HG02870 (cell line): ENCODE data around the gene ZNF121.

Experiments used
- ATAC-seq: cut with Tn5 transposase; IDR thresholded peaks from one replicate; pipeline ENCODE4 v1.9.1; 2021; ENCODE audit warnings: mild to moderate bottlenecking, moderate library complexity; ENCODE audit not compliant: unreplicated experiment

Gene ZNF121

DNA sequence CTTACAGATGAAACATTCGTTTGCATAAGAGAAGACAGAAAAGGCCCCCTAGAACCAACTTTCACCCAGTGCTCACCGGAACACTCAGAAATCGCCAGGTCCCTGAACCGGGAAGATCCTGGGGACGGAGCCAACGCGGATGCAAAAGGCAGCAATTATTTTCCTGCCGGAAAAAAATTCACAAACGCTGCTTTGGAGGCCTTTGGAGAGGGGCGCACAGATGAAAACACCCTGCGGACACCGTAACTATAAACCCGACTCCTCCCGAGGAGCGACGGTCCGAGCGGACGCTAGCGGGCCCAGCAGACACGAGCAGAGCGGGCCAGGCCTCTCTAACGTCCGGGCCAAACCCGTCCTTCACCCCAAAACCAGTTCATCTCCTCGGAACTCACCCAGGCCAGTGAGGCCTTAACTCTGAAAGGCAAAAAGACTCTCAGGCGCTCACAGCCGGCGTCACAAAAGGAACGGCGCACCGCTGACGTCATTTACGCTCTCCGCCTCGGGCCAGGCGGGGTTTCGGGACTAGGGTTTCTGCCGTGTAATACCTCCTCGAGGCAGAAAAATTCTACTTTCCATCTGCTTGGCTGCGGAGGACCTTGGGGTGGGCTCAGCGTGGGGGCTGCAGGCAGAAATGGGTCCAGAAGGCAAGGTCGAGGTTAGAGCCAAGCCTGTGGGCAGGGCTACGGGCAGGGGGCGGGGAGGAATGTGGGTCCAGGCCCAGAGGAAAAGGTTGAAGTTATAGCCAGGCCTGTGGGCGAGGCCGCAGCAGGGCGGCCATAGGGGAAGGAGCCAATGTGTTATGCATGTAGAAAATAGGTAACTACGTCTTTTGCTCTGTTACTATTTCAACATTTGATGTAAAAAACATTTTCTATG, 45.9 kb downstream of the ZNF121 start, which contains the start of gene ZNF426:
Gene ZNF426 (minus strand): TSS at position 463 of the 876 bp plus-strand sequence. CDS start 2,413 bp downstream, outside the sequence.
- ATAC-seq: no peak

DNA sequence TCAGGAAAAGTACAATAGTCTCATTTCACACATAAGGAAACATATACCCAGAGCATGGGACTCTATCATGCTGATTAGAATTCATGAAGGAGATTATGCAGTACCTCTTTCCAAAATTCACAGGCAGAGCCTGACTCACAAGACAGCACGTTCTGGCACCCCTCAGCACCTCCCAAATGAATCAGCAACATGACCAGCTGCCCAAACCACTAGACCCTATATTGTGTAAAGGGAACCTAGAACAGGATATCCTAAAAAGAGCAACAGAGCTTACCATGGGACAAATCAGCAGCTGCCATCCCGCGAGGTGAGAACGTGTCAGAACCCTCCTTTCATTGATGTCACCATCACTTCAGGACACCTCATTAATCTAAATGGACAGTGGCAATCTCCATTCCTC, 48.4 kb downstream of the ZNF121 start:
- no peak for ATAC-seq

DNA sequence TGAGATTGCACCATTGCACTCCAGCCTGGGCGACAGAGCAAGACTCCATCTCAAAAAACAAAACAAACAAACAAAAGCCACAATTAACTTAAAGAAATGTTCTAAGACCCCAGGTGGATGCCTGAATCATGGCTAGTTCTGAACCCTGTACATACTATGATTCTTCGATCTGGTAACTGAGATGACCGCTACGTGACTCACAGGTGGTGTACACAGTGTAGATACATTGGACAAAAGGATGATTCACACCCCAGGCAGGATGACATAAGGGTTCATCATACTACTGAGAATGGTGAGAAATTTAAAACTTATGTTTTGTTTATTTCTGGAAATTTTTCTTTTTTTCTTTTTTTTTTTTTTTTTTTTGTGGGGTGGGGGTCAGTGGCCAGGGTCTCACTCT, 52.4 kb downstream of the ZNF121 start:
- ATAC-seq: no peak

DNA sequence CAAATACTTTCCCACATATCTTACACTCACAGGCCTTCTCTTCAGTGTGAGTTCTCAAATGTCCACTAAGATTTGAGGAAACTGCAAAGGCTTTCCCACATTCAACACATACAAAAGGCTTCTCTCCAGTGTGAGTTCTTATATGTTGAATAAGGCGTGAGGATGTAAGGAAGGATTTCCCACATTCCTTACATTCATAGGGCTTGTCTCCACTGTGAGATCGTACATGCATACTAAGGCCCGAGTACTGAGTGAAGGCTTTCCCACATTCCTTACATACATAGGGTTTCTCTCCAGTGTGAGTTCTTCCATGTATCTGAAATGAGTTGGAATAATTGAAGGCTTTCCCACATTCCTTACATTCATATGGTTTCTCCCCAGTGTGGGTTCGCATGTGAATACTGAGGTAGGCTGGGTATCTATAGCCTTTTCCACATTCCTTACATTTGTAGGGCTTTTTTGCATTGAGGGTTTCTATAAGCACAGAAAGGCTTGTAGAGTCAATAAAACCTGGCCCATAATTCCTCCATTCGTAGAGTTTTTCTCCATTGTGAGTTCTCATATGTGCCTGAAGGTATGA, 55.5 kb downstream of the ZNF121 start:
- no peak for ATAC-seq

DNA sequence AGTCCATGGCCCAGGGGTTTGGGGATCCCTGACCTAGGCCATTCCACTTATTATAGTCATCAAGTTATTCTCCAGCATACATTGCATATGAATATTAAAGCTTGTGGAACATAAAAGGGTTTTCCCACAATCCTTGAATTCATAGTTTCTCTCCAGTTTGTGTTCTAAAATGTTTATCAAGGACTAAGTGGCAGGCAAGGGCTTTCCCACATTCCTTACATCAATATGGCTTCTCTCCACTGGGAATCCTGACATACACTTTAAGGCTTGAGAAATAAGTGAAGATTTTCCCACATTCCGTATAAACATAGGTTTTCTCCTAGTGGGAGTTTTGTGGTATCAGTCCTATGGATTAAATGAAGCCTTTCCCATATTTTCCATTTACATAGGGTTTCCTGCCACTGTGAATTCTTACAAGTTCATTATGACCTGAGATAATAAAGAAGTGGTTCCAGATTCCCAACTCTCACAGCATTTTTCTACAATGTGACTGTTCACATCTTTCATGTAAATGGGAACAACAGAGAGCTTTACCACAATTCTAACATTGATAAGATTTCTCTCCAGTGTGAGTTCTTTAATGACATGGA, 60.3 kb downstream of the ZNF121 start:
- ATAC-seq: no peak
